Left forelimb (tissue), 1 donor: ENCODE measurements around the gene FRMD4A.
"Not testable (repeated sequence)": the region's sequence is repeated elsewhere in the genome, so short reads cannot be mapped to it uniquely, and the experiment has no call there.

Source experiments
- DNase-seq: peaks from one replicate; pipeline ENCODE4 v3.0.0-alpha.2; 2018; ENCODE audit warnings: low spot score

FRMD4A gene

DNA sequence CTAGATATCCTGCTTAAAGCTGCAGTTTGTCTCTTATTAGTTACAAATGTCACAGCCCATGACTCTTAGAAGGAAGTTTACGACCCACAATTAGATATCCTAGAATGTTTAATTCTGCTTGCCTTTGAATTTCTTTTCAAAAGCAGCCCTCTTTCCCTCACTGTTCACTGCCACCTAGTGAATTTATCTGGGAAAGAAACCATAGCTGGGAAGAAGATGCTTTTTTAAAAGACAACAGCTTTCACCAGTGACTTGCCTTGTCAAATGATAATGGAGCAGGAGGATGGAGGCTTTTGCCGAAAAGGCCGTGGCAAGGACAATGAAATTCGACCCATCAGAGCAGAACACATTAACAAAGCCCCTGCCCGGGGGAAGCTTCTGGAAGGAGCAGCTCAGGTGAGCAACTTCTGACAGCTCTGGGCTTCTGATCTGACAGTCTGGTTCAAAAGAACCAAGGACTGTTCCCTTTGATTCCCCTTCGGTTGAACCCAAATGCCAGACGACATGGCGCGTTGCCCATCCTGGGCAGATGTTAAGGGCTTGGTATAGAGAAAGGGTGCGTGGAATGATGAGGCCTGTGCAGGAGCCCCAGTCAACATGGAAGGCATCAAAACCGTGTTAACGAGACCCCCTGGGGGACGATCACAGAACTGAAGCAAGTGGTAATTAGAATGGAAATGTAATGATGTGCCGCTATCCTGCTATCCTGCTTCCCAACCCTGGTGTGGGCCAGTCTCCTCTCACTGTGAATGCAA is 236.8 kb downstream of the FRMD4A start:
- DNase-seq, result no peak

DNA sequence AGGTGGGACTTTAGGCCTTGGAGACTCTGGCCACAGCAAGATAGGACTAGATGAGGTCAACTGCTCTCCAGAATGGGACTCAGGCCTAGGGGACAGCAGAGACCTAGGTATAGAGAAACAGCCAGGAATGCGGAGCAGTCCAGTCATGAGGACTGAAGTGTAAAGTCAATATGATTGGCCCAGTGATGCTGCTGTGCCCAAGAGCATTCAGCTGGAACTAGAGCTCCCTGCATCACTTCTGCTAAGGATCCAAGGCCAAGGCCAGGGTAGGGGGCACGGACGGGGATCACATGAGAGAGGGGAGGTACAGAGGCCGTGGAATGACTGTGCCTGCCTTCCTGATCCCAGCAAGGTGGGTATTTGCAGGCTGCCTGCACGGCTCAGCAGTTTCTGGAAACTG is 237.9 kb downstream of the FRMD4A start:
- no peak for DNase-seq

DNA sequence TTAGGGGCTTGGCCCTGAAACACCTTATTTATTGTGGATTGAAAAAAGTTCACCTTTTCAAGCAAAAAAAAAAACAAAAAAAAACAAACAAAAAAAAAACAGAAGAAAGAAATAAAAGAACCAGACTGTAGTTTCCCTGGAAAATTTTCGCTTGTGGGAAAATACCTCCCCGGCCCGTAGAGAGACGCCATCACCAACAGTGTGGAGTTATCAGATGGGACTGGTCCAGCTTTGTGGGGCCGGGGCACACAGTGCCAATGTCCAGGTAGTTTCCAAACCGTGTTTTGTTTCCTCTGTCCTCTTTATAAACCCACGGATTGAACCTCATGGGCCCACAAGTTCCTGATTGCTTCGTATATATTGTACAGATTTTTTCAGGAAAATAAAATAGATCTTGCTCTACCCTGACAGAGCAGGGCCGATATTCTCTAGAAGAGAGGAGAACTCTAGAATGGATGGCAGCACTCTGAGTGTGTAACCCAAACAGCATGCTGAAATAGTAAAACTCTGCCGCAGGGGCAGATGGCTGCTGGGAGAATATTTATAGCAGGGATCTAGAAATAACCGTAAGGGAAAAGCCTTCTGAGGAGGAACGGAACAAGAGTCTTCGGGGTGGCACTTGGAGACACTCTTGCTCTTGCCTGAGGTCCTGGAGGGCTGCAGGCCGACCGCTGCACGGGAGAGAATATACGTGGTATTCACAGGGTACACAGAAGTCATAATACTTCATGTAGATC is 241.0 kb downstream of the FRMD4A start:
- DNase-seq, result no peak

DNA sequence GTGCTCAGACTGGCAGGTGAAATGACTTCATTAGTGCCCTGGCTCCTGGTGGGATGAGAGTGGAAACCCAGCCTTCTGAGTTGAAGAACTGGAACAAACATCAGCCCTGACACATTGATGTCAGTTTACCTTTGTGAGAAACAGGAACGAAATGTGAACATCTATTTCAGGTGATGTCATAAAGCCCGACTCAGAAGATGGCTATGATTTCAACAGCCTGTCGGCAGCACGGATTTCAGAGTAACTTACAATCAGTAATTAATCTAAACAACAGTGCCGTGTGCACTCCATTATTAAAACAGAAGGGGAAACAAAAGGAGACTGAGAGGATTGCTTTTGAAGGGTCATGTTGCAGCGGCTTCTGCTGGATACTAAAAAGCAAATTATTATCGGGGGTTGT is 243.2 kb downstream of the FRMD4A start:
- DNase-seq, result no peak

DNA sequence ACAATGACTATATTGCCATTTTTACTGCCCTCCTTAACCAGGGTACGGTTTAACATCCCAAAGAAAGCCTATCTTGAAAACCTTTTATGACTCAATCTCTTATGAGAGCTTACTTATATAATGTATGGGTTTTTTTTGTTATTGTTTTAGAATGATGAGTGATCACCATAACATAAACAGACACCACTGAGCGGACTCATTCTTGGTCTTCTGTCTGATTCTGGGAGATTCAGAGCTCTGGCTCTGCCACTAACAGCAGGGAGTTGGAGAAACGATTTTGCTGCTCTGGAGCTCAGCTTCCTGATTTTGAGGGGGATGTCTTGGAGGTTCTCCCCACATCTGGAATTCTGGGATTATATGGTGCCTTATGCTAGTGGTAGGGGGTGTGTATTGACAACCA is 244.1 kb downstream of the FRMD4A start:
- no peak for DNase-seq

DNA sequence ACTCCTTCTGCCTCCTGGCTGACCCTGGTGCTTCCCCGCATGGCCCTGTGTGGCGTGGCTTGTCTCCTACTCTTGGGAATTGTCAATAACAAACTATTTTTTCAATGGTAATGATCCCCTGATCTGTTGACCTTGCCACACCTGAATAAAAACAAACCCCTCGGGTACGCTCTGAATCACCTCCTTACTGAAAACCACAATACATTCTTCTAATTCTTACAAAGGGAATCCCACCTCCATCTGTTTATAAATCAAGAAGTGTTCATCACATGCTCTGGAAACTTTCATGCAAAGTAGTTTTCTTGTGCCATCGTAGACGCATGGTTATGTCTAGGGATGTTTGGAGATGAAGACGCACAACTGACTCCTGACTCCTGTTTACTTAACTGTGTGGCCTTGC is 245.8 kb downstream of the FRMD4A start:
- no peak for DNase-seq

DNA sequence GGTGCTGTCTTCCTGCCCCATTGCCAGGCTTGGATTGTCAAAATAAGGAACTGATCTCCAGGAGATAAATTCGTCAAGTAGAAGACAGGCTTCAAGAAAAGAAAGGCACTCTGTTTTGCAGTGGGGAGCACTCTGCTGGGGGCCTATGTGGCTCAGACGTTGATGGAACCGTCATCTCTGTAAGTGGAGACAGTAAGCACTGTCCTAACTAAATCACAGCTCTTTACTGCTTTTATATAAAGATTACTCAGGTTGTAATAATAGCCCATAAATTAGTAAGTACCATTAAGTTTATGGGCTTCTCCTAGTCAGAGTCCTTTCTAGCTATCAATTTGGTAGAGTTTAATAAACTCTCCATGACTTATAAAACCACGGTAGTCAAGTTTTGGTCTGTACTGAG is 249.9 kb downstream of the FRMD4A start:
- DNase-seq, result no peak

DNA sequence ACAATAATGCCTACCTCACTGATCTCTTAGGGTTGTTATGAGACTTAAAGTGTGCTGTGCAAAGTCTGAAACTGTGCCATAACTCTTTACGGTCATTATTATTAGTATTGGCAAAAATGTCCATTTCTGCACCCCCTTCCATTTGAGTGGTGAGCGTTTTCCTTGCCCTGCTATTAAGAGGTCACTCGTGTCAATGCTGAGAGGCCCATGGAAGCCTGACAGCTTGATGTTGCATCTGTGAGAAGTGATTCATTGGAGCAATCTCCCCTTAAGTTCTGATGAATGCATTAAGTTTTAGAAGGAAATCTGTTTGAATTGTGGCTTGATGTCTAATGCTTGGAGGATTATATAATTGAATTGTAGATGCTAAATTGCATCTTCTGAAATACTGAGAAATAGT is 253.3 kb downstream of the FRMD4A start:
- no peak for DNase-seq

DNA sequence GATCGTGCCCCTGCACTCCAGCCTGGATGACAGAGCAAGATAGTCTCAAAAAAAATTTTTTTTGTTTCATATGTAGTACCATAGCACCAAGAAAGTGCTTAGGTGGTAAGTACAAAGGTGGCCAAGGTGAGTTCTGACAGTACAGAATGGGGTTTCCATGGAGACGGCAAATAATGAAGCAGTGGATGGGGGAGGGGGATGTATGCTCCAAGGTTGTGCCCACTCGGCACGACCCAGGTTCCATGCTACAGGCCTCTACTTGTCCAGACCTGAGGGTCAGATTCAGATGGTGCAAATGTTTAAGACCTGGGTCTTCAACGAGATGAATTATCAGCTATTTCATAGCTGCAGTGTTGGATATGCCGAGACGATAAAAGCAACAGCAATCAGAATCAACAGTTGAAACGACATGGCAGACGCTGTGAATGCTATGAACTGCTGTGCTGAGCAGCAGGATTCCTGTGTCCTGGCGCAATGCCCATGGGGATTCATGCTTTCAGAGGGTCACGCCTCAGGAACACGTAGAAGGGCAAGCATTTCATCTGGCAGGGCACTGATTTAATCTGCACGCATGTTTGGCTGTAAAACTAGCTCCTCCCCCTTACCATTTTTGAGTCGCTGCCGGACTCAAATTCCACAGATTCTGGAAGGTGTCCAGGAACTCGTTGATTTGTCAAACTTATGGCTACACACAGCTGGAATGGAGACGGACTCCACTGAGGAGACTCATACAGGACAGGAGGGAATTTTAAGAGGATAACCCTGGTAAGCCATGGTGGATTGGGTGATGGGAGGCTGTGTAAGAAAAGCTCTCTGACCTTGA is 256.5 kb downstream of the FRMD4A start:
- DNase-seq, result peak; percentile 83

DNA sequence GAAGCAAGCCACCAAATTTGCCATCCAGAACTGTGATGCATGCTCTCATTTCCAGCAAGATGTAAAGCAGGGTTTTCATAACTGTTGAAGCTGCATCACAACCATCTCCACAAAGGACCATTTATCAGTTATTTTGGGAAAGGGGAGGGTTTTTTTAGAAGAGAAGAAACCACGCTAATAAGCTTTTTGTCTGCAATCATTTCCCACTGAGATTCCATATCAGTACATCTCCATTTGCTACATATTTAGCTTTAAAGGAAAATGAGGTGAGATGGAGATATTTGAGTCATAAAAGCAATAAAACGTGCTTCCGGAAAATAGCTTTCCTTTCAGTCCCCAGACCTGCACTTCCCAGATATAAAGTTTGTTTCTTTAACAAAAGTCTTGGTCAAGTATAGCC is 258.2 kb downstream of the FRMD4A start:
- no peak for DNase-seq

DNA sequence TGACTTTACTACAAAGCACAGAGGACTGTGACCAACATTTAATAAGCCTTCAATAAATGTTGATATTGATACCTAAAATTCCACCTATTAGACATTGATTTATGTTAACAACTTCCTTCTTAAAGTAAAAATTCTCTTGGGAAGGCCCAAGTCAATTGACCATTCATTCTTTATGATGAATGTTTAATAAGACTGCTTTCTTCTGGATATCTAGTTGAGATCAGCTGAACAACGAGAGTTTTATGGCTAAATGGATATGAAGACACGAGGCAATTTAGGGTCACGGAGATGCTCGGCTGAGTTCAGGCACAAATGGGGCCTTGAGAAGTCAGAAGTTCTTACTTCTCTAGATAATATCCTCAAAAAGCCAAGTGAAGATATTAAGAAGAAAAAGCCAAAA is 258.8 kb downstream of the FRMD4A start:
- DNase-seq, result no peak

DNA sequence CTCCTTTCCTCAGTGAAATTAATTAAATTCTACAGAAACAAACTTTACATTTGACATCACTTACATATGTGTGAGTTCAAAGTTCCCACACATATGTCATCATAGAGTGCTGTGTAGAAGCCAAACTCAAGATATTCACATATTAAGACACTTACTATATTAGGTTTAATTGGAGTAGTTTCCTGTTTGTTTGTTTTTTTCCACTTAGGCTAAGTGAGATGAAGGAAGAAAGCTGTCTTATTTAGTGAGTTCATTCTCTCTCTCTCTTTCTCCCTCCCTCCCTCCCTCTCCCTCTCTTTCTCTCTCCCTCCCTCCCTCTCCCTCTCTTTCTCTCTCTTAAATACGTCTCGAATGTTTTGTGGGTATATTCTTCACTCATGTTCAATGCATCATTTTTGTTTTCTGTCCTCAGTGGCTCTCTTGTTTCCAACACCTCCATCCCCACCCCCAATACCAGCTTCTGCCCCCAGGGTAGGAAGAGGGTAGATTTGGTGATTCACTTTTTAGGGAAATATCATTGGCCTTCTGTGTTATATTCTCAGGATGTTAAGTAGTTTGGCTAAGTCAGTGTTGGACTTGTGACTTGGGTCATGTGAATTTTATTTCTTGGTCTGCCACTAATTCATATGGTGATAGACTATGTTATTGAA is 262.0 kb downstream of the FRMD4A start:
- no peak for DNase-seq

DNA sequence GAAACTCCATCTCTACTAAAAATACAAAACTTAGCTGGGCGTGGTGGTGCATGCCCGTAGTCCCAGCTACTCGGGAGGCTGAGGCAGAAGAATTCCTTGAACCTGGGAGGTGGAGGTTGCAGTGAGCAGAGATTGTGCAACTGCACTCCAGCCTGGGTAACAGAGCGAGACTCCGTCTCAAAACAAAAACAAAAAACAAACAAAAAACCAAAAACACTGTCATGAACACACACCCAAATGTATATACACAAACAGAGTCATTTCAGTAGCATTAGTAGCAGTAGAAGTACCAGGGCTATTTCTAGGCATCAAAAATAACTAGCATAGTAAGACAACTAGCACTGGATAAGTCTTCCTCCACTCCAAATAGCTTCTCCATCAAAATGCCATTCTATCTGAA is 263.1 kb downstream of the FRMD4A start:
- not testable (repeated sequence) for DNase-seq

DNA sequence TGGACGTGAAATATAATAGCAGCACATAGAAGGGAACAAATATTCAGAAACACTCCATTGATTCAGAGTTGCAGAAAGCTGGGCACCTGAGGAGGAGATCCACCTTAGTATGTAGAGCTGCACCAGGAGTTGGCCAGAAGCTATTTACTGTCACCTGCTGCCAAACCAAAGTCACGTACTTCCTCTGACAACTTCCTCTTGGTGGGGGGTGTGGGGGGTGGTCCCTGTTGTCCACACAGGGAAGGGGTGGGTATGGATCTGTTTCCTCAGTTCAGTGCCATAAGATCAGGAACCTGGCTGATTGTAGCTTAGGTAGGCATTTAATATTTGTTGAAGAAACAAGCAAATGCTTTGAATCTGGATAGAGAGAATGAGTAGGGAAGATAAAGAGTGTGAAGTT is 264.6 kb downstream of the FRMD4A start:
- no peak for DNase-seq

DNA sequence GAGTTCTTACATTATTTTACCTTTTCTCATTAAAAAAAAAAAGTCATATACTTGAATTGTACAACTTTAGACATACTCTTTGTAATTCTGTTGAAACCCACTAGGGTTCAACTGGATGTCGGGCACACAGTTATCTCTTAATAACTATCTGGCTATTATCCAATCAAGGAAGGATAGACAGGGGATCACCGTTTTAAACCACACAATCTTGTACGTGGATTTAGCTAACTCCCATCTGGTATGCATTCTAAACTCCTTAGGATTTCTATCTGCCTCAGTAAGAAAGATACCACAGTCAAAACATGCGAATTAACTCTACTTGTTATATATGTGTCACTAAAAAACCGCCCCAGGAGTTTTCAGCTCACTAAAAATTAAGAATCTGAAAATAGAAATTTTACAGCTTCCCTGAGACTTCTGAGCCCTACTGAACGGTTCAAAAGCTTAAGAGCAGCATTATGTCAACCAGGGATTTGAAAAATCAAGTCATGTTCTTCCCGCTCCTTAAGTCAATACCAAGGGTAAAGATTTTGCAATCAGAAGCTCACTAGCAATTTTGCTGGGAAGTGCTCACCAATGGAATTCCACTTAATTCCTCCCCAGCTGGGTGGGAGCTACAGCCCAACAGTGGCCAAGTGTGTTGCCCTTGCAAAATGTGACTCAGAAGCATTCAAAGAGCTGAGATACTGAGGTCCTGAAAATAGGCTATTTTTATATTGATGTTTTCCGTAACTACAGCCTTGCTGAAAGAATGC is 267.0 kb downstream of the FRMD4A start:
- no peak for DNase-seq

DNA sequence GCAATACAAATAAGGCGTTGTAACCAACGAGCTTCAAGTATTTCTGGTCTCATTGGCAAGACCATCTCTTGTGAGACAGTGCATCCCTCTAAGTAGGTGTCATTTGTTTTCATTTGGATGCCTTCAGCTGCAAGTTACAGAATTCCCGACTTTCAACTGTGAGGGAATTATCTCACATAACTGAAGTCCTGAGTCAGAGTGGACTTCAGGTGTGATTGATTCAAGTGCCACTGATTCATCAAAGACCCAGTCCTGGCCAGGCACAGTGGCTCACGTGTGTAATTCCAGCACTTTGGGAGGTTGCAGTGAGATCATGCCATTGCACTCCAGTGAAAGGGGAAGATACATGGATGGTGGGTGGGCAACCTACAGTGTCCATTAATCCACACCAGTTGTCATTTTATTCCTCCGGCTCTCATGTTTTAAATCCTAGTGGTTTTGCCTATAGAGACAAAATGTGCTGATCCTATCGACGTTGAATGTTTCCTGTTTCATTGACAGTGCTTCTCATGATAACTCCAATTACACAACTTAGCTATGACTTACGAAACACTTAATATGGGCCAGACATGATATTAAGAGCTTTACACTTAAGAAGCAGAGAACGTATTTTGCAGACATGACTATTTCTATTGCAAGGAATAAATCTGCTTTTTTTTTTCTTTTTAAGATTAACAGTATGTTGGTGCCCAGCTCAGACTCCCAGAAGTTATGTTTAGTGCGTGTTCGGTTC is 268.0 kb downstream of the FRMD4A start:
- DNase-seq, result no peak

DNA sequence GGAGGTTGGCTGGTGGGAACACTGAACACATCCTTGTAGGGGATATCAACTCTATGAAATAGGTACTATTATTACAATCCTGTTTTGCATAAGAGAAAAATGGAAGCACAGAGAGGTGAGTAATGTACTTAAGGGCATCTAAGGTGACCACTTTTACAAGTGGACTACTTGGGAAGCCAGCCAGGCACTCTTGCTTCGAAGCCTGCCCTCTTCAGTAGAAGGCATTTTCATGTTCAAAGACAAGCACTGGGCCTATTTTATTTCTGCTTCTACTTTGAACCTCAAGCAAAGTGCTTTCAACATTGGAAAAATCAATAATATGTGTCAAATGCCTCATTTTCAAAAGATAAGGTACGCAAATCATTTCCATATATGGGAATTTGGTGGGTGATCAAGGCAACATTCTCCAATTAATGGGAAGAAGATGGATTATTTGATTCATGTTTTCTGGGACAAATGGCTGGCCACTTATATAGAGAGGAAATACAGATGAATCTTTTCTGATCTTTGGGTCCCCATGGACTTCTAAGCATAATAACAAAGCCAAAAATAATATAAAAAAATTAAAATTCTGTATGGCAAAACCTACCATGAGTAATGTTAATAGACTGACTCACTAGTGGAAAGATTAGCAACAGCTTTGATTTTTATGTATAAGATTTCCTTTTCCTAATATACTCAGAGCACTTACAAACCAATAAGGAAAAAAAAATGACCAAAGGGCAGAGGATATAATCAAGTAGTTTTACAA is 270.2 kb downstream of the FRMD4A start:
- DNase-seq, result no peak

DNA sequence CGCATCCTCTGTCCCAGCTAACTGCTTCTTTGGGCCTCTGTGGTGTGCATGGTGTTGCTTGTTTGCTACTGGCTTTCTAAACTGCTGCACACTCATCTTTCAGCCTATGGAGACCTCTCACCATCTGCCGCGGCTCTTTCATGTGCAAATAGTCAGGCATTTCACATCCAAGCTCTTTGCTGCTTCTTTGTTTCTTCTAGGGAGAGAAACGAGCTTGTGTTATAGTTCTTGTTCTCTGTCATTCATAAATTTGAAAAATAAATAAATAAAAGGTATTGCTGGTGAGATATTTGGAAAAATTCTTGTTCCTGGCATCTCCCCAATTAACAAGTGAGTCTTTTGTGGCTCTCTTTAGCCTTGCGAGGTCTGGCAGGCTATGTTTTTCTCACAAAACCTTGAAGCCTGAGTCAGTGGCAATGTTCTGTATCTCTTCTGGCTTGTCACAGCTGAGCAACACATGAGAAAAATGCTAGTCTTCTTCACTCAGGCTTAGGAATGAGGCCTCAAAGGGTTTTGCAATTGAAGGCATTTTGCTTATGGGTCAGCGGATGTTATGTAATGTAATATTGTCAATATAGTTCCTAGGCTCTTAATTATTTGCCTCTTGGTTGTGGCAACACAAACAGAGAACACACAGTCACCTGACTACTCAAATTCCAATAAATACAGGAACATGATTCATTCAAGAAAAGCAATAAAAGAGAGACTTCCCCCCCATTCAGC is 274.0 kb downstream of the FRMD4A start:
- DNase-seq, result no peak

DNA sequence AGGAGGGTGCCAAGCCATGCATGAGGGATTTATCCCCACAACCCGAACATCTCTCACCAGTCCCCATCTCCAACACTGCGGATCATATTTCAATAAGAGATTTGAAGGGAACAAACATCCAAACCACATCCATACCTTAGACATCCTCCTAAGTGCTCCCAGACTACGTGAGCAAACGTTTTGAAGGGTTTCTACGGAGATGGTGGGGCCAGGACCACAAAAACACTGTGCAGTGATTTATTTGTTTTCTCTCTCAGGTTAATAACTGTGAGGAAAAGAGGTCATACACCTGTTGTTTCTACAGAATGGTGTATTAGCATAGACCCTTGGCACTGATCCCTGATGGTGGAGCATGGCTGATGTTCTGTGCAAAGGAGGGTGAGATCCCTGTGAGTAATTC is 277.8 kb downstream of the FRMD4A start:
- no peak for DNase-seq

DNA sequence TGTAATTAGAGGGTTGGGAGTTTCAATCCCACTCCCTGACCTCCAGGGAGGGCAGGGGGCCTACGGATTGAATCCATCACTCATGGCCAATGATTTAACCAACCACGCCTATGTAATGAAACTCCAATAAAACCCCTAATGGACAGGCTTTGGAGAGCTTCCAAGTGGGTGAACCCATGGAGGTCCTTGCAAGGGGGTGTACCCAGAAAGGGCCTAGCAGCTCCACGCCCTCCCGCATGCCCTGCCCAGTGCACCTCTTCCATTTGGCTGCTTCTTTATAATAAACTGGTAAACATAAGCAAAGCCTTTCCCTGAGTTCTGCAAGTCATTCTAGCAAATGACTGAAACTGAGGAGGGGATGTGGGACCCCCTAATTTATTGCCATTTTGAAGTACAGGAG is 280.1 kb downstream of the FRMD4A start:
- DNase-seq, result no peak
